ENCODE results near the gene ELMO1. TPM values are rescaled to one million over a fixed set of nuclear protein-coding genes. Genes with fewer than 3 reads are reported as not detected.

The ELMO1 gene
- total RNA-seq, 1 donor from 2014 or later, result 29.4 TPM

DNA sequence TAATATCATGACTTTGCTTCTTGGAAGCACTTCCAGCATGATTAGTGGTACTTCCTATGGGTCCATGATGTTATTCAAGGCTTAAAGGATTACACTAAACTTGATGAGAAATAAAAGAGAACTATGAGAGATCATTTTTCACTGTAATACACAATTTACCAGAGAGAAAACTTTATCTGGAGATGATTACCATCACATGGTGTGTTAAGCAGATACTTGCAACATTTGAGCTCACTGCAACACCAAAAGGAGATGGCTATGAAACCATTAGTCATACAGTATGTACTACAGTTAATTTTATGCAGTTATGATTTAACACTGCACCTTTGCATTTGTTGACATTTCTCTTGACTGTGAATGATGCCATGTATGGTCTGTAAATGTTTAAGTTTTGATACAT lies 413.0 kb downstream of the ELMO1 start:
- H3K27ac Mint-ChIP-seq, result no peak overlapping the region
- H3K27me3 Mint-ChIP-seq, result no peaks in the 10 kb centered on the region
- TF ChIP-seq, protein P1, sequence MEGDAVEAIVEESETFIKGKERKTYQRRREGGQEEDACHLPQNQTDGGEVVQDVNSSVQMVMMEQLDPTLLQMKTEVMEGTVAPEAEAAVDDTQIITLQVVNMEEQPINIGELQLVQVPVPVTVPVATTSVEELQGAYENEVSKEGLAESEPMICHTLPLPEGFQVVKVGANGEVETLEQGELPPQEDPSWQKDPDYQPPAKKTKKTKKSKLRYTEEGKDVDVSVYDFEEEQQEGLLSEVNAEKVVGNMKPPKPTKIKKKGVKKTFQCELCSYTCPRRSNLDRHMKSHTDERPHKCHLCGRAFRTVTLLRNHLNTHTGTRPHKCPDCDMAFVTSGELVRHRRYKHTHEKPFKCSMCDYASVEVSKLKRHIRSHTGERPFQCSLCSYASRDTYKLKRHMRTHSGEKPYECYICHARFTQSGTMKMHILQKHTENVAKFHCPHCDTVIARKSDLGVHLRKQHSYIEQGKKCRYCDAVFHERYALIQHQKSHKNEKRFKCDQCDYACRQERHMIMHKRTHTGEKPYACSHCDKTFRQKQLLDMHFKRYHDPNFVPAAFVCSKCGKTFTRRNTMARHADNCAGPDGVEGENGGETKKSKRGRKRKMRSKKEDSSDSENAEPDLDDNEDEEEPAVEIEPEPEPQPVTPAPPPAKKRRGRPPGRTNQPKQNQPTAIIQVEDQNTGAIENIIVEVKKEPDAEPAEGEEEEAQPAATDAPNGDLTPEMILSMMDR (conservative IDR thresholded peaks at IDR 0.05), result no peak
- no peak overlapping the region for H3K4me3 Mint-ChIP-seq
- H3K4me1 Mint-ChIP-seq (ENCODE audit: unreplicated experiment), result peaks cover 27% of the 10 kb centered on the region
- H3K36me3 Mint-ChIP-seq, result peaks cover 3% of the 10 kb centered on the region
- no peak for DNase-seq (ENCODE audit: extremely low spot score, unreplicated experiment)
- peaks cover 12% of the 10 kb centered on the region for H3K9me3 Mint-ChIP-seq

DNA sequence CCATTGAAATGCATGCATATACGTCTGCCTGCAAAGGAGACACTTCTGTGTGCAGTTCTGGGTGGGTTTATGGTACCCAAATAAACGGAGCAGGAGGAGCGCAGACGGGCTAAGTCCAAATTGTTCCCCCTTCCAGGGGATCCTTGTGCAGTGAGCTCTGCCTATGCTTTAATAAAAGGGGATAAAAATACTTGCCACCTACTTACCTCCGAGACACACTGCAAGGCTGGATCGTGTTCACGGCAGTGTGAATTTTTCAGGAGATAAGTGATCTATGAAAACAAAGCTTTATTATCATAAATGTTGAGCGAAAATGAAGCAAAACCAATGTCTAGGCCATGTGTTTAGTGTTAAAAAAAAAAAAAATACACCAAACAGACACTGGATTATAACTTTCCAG lies 415.5 kb downstream of the ELMO1 start:
- H3K4me3 Mint-ChIP-seq, result no peak overlapping the region
- DNase-seq (ENCODE audit: extremely low spot score, unreplicated experiment), result no peak
- H3K27ac Mint-ChIP-seq, result peak overlapping the region; percentile 98
- peaks cover 32% of the 10 kb centered on the region for H3K4me1 Mint-ChIP-seq (ENCODE audit: unreplicated experiment)
- H3K36me3 Mint-ChIP-seq, result peaks cover 7% of the 10 kb centered on the region
- no peaks in the 10 kb centered on the region for H3K27me3 Mint-ChIP-seq
- peaks cover 15% of the 10 kb centered on the region for H3K9me3 Mint-ChIP-seq
- TF ChIP-seq, protein P1 (conservative IDR thresholded peaks at IDR 0.05), result no peak

- TF ChIP-seq, protein P1 (conservative IDR thresholded peaks at IDR 0.05), result no peak
- Mint-ChIP-seq H3K27me3 (no peaks in the 10 kb centered on the region), H3K4me3 (peak overlapping the region; percentile 42), H3K36me3 (peaks cover 7% of the 10 kb centered on the region), H3K27ac (peak overlapping the region; percentile 98), H3K9me3 (peaks cover 15% of the 10 kb centered on the region), H3K4me1 (ENCODE audit: unreplicated experiment) (peaks cover 32% of the 10 kb centered on the region)
- no peak for DNase-seq (ENCODE audit: extremely low spot score, unreplicated experiment)
These were observed 416.4 kb downstream of the ELMO1 start for GRCh38 chr7:37032258-37032601.

DNA sequence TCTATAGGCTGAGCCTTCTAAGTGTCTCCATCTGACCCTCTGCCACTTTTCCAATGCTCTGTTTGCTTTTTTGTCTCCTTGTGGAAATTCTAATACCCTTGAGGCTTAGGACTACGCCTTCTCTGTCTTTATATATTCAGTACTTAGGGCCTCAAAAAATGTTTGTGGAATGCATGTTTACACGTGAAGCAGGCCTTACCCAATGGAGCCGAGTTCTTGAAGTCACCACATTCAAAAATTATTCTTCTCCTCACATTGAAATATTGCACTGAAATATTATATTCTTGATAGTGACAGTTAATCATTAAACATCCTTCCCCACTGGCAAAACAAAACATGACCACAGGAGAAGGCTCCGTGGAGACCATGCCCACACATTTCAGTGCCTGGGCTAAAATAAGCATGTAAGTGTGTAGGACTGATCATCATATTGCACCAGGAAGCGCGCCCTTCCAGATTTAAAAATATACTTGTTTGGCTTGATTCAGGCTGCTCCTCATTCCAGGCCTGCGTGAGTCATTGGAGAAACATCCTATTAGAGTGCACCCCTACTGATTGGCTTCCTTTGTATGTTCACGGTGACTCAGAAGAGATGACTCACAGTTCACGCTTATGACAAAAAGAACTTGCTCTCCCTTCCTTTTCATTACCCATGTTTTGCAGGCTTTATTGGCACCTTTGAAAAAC lies 416.9 kb downstream of the ELMO1 start:
- DNase-seq (ENCODE audit: extremely low spot score, unreplicated experiment), result no peak
- Mint-ChIP-seq H3K36me3 (peaks cover 7% of the 10 kb centered on the region), H3K9me3 (peaks cover 15% of the 10 kb centered on the region), H3K27ac (peak overlapping the region; percentile 98), H3K4me3 (peak overlapping the region; percentile 42), H3K4me1 (ENCODE audit: unreplicated experiment) (peaks cover 36% of the 10 kb centered on the region), H3K27me3 (no peaks in the 10 kb centered on the region)
- TF ChIP-seq, protein P1 (conservative IDR thresholded peaks at IDR 0.05), result no peak

GRCh38 chr7:37028909-37029440 lies 419.7 kb downstream of the ELMO1 start:
- H3K27ac Mint-ChIP-seq, result no peak overlapping the region
- DNase-seq (ENCODE audit: extremely low spot score, unreplicated experiment), result no peak
- H3K27me3 Mint-ChIP-seq, result no peaks in the 10 kb centered on the region
- TF ChIP-seq, protein P1 (conservative IDR thresholded peaks at IDR 0.05), result no peak
- peaks cover 40% of the 10 kb centered on the region for H3K4me1 Mint-ChIP-seq (ENCODE audit: unreplicated experiment)
- H3K4me3 Mint-ChIP-seq, result no peak overlapping the region
- peaks cover 7% of the 10 kb centered on the region for H3K36me3 Mint-ChIP-seq
- H3K9me3 Mint-ChIP-seq, result peaks cover 15% of the 10 kb centered on the region

Measured in type B pancreatic cell (in vitro differentiated cells).